Effector memory CD4-positive, alpha-beta T cell (primary cell): ENCODE data around the gene DLG3.

Source experiments
- DNase-seq, 3 donors: peaks; one replicate each; pipeline ENCODE4 v3.0.0-alpha.2; 2020
- H3K27ac ChIP-seq: 2 replicates; pipeline ENCODE4 v1.7.0; 2013; ENCODE audit warnings: mild to moderate bottlenecking, low read length, moderate library complexity; ENCODE audit not compliant: insufficient read depth, poor library complexity, severe bottlenecking
- H3K27me3 ChIP-seq: replicated peaks from 2 replicates; pipeline ENCODE4 v1.7.0; 2013; ENCODE audit warnings: mild to moderate bottlenecking, low read length; ENCODE audit not compliant: insufficient read depth, control insufficient read depth, poor library complexity, severe bottlenecking
- H3K36me3 ChIP-seq: 2 replicates; pipeline ENCODE4 v1.7.0; 2013; ENCODE audit warnings: mild to moderate bottlenecking, low read length, moderate library complexity; ENCODE audit not compliant: control insufficient read depth, insufficient read depth
- H3K4me1 ChIP-seq: 2 replicates; pipeline ENCODE4 v1.7.0; 2013; ENCODE audit warnings: low read length, mild to moderate bottlenecking; ENCODE audit not compliant: control insufficient read depth, insufficient read depth, poor library complexity, severe bottlenecking
- H3K4me3 ChIP-seq: 2 replicates; pipeline ENCODE4 v1.7.0; 2013; ENCODE audit warnings: low read length, low read depth, mild to moderate bottlenecking; ENCODE audit not compliant: insufficient read depth, poor library complexity, severe bottlenecking
- H3K9me3 ChIP-seq: 2 replicates; pipeline ENCODE4 v1.7.0; 2013; ENCODE audit warnings: mild to moderate bottlenecking, low read length, moderate library complexity; ENCODE audit not compliant: control insufficient read depth

DLG3 gene

GRCh38 chrX:70554081-70554480 is 109.4 kb downstream of the DLG3 start:
- H3K4me3 ChIP-seq = no peak overlapping the region
- no peak for DNase-seq
- no peaks in the 10 kb centered on the region for H3K9me3 ChIP-seq
- H3K27me3 ChIP-seq = no peaks in the 10 kb centered on the region
- H3K27ac ChIP-seq = no peak overlapping the region
- H3K4me1 ChIP-seq = no peaks in the 10 kb centered on the region
- H3K36me3 ChIP-seq = no peaks in the 10 kb centered on the region

DNA sequence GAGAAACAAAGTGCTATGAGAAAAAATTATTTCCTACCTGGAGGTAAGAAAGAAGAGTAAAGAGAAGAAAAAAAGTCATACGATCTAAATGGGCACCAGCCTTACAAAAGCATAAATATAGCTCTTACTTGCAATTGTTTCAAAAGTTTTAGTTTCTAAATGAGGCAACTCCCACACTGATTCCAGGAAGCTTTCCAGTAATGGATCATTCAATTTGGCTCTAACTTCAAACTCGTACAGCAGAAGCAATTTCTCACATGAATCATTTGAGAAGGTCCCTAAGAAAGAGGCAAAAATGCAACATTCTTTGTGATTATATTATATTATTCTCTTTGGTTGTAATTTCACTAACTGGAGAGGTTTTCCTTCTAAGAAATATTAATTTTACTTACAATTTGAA is 109.9 kb downstream of the DLG3 start:
- Histone ChIP-seq H3K27me3 (no peaks in the 10 kb centered on the region), H3K36me3 (no peaks in the 10 kb centered on the region), H3K4me1 (no peaks in the 10 kb centered on the region), H3K27ac (no peak overlapping the region), H3K9me3 (no peaks in the 10 kb centered on the region), H3K4me3 (no peak overlapping the region)
- DNase-seq = no peak

DNA sequence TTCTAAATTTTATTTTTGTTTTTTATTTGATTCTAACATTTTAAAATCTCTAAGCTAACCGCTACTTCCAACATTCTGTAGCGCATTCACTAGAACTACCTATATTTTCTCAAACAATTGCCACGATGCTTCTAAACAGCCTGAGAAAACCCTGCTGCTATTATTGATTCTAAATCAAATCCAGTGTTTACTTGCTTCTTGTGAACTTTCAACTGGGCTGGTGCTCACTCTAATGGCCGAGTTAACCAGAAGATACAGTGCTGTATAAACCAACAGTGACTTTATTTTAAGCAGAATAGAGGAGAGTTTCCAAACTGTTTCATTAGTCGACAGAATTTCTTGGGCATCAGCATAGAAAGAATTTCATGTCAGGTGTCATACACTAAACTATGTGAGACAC is 110.3 kb downstream of the DLG3 start:
- no peaks in the 10 kb centered on the region for H3K4me1 ChIP-seq
- H3K27ac ChIP-seq = no peak overlapping the region
- H3K9me3 ChIP-seq = no peaks in the 10 kb centered on the region
- no peak overlapping the region for H3K4me3 ChIP-seq
- no peaks in the 10 kb centered on the region for H3K36me3 ChIP-seq
- H3K27me3 ChIP-seq = no peaks in the 10 kb centered on the region
- no peak for DNase-seq
